GM04504 (cell line): Measurements from ENCODE around the gene VCAM1.
"Not testable (repeated sequence)": the region's sequence is repeated elsewhere in the genome, so short reads cannot be mapped to it uniquely, and the experiment has no call there.

Experiments
- DNase-seq: peaks from one replicate; pipeline ENCODE4 v3.0.0-alpha.2; 2012; ENCODE audit warnings: low read depth

The VCAM1 gene, protein sequence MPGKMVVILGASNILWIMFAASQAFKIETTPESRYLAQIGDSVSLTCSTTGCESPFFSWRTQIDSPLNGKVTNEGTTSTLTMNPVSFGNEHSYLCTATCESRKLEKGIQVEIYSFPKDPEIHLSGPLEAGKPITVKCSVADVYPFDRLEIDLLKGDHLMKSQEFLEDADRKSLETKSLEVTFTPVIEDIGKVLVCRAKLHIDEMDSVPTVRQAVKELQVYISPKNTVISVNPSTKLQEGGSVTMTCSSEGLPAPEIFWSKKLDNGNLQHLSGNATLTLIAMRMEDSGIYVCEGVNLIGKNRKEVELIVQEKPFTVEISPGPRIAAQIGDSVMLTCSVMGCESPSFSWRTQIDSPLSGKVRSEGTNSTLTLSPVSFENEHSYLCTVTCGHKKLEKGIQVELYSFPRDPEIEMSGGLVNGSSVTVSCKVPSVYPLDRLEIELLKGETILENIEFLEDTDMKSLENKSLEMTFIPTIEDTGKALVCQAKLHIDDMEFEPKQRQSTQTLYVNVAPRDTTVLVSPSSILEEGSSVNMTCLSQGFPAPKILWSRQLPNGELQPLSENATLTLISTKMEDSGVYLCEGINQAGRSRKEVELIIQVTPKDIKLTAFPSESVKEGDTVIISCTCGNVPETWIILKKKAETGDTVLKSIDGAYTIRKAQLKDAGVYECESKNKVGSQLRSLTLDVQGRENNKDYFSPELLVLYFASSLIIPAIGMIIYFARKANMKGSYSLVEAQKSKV

DNA sequence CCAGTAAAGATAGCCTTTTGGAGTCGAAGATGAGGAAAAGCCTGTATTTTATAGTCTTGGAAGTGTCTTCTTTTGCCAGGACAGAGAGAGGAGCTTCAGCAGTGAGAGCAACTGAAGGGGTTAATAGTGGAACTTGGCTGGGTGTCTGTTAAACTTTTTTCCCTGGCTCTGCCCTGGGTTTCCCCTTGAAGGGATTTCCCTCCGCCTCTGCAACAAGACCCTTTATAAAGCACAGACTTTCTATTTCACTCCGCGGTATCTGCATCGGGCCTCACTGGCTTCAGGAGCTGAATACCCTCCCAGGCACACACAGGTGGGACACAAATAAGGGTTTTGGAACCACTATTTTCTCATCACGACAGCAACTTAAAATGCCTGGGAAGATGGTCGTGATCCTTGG lies at the start of gene VCAM1:
VCAM1 (plus strand) TSS at position 253 of the 400 bp plus-strand sequence; CDS start at position 372, 119 bp downstream.
- DNase-seq, result no peak

DNA sequence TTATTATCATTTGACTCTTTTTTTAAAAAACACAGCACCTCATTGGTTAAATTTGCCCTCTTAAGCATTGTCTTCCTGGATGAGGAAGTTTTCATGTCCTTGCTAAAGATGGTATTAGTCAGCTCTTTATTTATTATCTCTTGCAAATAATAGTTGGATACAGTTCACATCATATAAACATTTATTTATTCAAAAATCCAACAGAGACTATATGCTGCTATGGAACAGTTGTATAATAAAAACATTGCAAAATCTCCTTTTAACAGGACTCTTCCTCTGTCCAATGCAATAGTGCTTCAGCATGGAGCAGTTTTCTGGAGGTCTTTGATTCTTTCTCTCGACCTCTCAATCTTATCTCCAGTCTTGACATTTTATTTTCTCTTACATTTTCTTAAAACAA lies 49.5 kb upstream of the VCAM1 start:
- no peak for DNase-seq

DNA sequence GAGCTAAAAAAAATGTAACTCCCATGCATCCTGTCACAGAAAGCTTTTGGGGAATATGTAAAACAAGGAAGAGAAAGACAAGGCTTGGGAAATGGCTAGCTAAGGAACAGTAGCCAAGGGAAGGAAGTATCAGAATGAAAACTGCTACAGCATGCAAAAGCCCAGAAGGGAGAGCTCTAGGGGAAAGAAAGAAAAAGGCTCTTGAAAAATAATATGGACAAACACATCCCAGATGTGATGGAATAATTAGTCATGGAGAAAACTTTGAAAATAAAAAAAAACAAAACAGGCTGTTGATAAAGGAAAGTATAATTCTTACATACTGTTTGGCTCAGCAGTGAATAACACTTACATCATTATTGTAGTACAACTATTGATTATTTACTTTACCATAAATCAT lies 47.9 kb upstream of the VCAM1 start:
- DNase-seq, result peak; percentile 27

DNA sequence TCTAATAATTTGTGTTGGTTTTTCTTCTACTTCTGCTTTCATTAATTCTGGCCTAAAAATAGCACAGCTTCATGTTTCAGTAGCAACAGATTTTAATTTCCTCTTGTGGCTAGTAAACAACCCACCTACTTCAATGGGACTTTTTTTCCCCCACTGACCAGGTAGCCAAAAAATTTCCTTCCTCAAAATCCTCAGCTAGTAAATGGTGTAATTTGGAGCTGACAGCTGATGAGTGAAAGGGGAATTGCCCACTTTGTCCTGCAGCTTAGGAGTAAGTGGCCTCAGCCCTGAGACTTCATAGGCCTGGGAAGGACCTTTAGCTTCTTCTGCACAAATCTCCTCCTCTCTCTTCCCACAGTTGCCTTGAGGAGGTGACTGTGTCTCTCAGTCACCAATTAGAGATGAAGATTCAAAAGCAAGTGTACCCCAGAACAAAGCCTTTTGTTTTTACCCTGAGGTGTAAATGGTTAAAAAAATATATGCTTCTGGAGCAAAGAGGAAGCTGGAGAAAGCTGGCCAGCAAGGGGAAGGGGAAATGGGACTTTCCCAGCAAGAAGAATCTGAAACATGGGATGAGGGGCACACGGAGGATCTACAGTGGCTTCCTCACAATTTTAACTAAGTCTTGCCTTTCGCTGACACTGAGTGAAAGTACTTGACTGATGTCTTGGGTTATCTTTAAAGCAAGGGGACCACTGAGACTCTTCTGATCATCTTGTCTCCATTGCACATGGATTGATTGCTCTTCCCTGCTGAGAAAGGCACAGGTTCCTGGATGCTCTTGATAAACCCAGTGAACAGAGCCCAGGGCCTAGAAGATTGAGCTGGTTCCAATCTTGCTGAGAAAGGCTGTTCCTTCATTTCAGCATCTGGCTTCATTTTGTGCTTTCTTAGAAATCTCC lies 35.8 kb upstream of the VCAM1 start:
- DNase-seq, result no peak

DNA sequence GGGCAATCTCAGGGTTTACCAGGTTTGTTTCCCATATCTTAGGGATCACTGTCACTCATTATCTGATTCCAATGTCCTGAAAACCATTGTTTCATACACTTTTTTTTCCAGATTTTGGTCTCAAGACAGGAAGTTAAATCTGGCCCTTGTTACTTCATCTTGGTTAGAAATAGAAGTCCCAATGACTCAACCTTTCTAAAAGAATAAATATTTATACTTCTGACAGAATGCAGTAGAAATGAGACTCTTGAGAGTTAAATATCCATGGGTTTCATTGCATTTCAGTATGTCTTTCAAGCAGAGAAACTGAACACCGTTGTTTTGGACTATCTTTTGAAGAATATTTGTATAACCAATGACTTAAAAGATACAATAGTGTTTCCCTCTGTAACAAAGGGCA lies 19.8 kb upstream of the VCAM1 start:
- DNase-seq, result no peak

DNA sequence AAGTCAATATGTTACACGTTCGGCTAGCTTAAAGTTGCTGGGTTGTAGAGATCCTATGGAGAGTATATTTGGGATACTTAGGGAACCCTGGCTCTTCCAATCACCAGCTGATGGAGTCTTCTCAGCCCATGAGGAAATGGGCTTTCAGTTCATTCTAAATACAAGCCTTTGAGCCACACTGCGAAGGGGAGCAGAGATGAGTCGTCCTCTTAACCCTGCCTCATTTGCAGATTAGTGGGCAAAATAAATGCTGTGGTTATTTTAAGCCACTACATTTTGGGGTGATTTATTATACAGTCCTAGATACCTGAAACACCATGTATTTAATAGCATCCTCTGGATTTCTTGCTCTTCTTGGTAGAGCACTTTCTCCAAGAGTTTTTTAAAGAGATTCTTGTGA lies 19.0 kb upstream of the VCAM1 start:
- no peak for DNase-seq

DNA sequence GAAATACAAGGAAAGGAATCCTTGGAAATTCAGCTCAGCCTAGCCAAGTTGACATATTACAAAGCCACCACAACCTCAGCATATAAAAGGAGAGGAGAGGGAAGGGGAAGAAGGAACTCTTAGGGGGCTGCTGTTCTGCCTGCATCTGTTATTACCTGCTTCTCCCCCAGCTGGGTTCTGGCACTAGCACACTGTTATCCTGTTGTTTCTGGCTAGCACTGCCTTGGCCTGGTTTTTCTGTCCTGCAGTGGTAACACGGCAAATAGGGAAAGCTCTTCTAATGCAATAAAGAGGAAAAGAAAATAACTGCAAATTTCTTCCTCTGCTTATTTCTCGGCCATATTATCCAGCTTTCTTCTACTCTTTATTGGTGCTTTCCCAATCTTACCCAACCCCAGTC lies 16.5 kb upstream of the VCAM1 start:
- no peak for DNase-seq

DNA sequence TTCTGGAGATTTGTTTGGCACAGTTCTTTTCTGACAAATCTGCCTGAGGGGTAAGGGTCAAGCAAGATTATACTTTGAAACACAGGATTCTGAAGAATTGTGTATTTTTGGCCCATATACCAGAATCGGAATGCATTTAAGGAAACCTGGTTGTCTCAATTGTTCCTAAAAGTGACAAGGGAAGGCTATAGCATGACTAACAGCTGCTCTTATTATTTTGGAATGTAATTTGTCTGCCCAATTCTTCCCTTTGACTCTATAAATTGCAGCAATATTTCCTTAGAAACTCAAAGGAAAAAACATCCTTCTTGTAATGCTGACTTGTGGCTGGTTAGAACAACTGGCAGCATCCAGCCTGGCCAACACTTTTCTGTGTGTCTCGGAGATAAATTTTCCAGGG lies 15.8 kb upstream of the VCAM1 start:
- peak; percentile 17 for DNase-seq

DNA sequence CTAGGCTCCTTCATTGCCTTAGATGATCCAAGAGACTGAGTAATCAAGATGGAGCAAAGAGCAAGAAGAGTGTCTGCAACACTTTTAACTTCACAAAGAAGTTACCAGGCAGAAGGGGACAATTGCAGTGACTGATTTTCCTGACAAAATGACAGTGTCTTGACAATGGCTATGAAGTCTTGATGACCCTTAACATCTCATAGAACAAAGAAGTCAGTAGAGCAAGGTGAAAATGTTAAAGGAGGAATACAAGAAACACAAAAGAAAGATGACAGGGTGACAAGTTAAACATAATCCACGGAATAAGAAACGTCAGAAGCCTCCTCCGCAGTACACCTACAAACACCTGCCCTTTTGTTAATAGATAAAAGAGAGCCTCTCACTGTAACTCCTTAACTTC lies 15.1 kb upstream of the VCAM1 start:
- no peak for DNase-seq

DNA sequence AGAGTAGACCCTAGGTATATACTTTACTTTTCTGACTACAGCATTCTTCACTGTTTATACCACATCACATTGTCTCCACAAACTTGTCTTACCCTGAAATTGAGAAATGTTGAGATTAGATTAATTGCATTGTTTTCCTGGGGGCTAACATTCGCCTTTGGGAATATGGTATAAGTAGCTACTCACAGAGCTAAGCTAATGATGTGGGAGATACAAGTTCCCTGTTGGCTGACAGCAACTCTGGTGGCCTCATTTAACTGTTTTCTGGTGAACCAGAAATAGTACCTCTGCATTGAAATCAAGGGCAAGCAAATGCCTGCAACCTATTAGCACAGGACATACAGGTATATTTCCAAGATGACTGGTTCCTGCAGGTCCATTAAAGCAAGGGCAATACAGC lies 13.2 kb upstream of the VCAM1 start:
- DNase-seq, result no peak

DNA sequence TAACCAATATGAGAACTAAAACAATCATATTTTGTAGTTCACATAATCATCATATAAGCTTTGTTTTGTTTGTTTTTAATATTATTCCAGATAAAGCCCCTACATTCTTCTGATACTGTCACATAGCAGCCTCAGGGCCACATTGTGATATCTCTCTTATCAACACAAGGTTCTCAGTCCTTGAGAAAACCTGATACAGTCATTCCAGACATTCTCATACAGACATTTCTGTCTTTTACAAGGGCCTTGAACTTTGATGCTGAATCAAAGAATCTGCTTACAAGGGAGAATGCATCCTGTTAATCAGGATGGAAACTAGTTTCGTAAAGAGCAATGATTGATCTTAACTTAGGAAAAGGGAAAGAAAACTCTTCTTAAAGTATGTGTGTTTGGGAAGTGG lies 12.7 kb upstream of the VCAM1 start:
- DNase-seq, result no peak

DNA sequence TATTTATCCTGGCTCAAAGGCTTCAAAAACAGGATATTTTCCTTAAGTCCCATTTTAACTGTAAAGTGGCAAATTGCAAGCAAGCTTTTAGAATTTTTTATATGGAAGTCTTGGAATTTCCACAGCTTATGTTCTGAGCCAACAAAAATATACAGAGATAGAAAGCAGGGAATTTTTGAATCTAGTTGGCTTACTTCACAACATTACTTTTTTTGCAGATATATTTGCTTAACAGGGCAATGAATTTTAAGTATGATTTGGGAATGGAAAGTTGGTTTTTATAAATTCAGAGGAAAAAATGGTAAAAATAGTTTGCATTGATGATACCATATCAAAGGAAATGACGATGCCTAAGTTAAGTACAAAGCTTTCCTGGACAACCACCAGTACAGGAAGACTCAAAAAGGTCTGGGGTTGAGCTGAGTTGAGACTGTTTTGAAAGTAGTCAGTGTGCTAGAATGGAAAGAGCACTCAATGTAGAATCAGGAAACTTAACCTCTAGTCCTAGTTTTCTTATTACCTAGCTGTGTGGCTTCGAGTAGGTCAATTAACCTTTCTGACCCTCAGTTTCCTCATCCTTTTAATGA lies 11.0 kb upstream of the VCAM1 start:
- no peak for DNase-seq

DNA sequence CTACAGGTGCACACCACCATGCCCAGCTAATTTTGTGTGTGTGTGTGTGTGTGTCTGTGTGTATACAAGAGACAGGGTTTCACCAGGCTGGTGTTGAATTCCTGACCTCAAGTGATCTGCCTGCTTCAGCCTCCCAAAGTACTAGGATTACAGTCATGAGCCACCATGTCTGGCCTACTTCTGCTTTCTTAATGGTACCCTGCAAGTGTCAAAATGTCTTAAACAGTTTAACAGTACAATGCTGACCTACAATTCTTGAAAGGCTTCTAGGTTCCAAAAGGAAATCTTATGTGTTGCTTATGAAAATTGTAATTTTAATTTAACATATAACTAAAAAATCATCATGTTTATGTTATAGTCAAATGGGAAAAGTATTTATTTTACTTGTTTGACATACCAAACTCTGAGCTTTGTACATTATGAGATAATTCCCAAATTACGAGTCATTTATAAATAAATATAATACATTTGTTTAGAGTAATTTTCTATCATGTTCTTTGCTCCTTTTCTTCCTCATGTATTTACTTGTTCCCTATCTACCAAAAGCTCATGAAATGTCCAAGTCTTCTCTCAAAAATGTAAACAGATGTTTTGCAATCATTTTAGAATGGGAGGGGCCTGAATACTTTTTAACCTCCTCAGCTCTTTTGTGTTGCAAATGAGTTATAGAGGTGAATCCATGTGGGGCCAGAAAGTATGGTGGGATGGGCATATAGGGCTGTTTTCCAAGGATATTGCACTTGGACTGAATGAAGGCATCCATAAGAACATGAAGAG lies 8.4 kb upstream of the VCAM1 start:
- peak; percentile 51 for DNase-seq

DNA sequence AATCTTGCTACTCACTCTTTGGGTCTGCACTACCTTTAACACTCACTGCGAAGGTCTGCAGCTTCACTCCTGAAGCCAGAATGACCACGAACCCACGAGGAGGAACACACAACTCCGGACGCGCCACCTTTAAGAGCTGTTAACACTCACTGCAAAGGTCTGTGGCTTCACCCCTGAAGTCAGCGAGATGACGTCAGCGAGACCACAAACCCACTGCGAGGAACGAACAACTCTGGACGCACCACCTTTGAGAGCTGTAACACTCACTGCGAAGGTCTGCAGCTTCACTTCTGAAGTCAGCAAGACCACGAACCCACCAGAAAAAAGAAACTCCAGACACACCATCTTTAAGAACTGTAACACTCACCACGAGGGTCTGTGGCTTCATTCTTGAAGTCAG lies 6.5 kb upstream of the VCAM1 start:
- not testable (repeated sequence) for DNase-seq

DNA sequence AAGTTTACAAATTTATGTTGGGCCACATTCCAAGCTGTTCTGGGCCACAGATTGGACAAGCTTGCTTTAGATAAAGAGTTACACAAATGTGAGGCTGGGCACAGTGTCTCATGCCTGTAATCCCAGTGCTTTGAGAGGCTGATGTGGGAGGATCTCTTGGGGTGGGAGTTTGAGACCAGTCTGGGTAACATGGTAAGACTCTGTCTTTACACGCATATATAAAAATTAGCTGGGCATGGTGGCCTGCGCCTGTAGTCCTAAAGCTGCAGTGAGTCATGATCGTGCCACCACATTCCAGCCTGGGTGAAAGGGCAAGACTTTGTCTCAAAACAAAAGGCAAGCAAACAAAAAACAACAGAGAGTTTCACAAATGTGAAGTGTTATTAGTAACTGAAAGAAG lies 5.9 kb upstream of the VCAM1 start:
- no peak for DNase-seq

DNA sequence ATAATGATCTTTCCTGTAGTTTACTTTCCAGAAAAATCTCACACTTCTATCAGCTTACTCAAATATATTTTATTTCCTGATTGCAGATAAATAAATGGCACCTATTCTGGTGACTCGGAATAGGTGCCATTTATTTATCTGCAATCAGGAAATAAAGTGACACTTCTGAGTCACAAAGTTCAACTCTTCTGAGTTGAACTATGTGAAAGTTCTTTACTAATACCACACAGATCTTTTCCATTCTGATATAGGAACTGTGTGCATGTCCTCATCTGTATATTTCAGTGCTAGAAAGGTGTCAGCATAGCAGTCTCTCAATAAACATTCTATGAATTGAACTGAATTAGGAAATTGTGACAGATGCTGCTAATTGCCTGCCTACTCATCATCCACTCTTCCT lies 4.9 kb upstream of the VCAM1 start:
- DNase-seq, result no peak

DNA sequence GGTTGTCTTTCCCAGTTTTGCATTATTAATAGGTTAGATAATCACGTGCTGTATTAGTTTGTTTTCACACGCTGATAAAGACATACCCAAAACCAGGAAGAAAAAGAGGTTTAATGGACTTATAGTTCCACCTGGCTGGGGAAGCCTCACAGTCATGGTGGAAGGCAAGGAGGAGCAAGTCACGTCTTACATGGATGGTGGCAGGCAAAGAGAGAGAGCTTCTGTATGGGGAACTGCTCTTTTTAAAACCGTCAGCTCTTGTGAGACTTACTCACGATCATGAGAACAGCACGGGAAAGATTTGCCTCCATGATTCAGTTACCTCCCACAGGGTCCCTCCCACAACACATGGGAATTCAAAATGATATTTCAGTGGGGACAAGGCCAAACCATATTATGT lies 2.3 kb upstream of the VCAM1 start:
- DNase-seq, result no peak

DNA sequence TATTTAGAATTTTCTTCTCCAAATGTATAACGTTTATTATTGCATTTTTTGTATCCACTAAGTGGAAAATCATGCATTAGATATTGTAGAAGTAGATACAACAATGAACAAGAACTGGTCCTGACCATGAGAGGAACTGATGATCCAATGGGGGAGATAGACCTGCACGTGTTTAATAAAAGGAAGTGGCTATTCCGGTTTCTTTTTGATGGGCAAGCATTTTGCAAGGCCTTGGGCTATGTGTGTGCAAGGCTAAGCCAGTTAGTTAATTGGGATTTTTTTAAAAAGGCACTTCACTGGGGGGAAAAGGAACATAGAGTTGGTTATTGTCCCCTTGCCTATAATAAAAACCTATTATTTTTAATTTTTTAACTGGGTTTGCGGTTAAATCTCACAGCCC lies 961 bp upstream of the VCAM1 start:
- DNase-seq, result no peak

DNA sequence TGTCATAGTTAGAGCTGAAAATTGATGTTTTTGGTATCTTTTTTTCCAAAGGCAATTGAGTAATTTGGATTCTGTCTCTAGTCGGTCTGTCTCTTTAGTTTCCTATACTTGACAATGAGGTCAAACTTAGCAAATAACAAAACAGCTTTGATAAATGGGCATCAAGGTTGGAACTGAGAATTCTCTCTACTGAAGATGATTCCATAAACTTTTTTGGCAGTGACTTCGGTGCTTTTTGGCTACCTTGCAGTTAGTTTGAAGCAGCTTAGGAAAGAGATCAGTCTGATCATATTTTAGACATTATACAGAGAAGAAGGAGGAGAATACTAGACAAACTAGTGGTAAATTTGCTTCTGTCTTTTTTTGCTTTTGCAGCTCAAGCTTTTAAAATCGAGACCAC lies 559 bp downstream of the VCAM1 start:
- DNase-seq, result no peak

DNA sequence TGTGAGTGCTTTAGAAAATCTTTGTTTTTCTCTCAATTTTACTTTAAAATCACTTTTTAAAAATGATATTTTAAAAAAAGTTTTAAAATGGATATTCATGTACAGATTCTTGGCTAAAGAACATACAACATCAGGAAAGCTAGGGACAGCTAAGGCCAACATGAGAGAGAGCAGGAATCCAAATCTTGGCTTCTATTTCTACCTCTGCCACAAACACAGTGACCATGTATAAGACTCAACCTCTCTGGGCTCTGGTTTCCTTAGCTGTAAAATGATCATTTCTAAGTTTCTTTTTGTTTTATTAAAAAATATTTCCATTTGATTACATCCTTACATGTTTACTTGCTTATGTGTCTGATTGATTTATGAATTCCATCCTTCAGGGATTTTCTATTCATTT lies 1.2 kb downstream of the VCAM1 start:
- no peak for DNase-seq

DNA sequence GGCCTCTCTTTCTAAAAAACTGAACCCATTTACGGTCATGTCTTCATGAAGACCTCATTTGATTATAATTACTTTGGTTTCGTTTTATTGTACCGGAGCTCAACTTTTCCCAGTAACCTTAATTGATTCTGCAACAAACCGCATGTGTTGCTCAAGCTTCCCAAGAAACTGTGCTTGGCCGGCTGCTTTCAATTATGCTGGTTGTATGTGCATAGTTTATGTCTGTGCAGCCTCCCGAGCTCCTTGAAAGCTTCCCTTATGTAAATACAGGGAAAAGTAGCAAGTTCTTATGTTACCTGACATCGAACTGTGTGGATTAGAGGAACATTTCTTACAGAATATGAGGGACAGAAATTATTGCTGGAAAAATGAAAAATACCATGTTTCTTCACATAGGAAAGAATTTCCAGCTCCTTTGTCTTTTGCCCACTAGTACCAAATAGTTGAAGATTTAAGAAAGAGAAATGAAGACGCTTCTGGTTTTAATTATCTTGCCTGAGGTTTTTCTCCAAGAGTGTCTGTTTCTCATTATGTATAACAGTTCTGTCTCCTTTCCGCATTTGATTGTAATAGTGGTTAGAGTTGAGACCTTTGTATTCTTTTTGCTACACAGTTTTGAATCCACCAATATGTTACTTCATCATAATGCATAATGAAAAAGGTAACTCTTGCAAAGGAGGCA lies 2.1 kb downstream of the VCAM1 start:
- peak; percentile 95 for DNase-seq
